A673 (cell line): ENCODE data around the gene RGS2. TPM values are rescaled to one million over a fixed set of nuclear protein-coding genes. Genes with fewer than 3 reads are reported as not detected.

Source experiments
- BruUV-seq: library from RNA; stranded (reverse); fragments of 400-500 nt; replicated peaks from 2 replicates; lab custom pipeline; 2021; lab: Mats Ljungman, UMichigan
- CTCF ChIA-PET: fragments of 300-600 bp; sonication (Branson Sonifier 250); formaldehyde crosslinking; loops from one replicate; lab custom pipeline; 2022; ENCODE audit warnings: antibody characterized with exemption; lab: Charles Lee
- POLR2A ChIA-PET: fragments of 300-600 bp; sonication (Branson Sonifier 250); formaldehyde crosslinking; loops from one replicate; lab custom pipeline; 2022; ENCODE audit warnings: antibody characterized with exemption; ENCODE audit not compliant: low non-redundant PET; lab: Charles Lee
- DNase-seq: peaks from one replicate; pipeline ENCODE4 v3.0.0-alpha.2; 2015; ENCODE audit warnings: low spot score
- H3K27ac ChIP-seq: fragments of 200-600 bp; sonication (generic); 2 replicates; pipeline ENCODE4 v1.5.1; 2016; ENCODE audit warnings: mixed run types, low read depth, mild to moderate bottlenecking, mixed read lengths, antibody characterized with exemption, low read length; ENCODE audit not compliant: poor library complexity, severe bottlenecking
- H3K27me3 ChIP-seq: fragments of 200-600 bp; sonication (generic); replicated peaks from 2 replicates; pipeline ENCODE4 v1.6.1; 2017; ENCODE audit warnings: mixed run types, low read depth, mild to moderate bottlenecking, mixed read lengths, antibody characterized with exemption, low read length; ENCODE audit not compliant: insufficient read depth, poor library complexity
- H3K36me3 ChIP-seq: fragments of 200-600 bp; sonication (generic); 2 replicates; pipeline ENCODE4 v1.6.1; 2016; ENCODE audit warnings: mixed run types, mild to moderate bottlenecking, mixed read lengths, antibody characterized with exemption, low read length; ENCODE audit not compliant: insufficient read depth, poor library complexity, severe bottlenecking
- H3K4me1 ChIP-seq: fragments of 200-600 bp; sonication (generic); 2 replicates; pipeline ENCODE4 v1.6.1; 2017; ENCODE audit warnings: mixed run types, mild to moderate bottlenecking, mixed read lengths, antibody characterized with exemption, low read length; ENCODE audit not compliant: insufficient read depth, poor library complexity, severe bottlenecking
- H3K4me3 ChIP-seq: fragments of 200-600 bp; sonication (generic); 2 replicates; pipeline ENCODE4 v1.5.1; 2016; ENCODE audit warnings: low read depth, mixed run types, mild to moderate bottlenecking, mixed read lengths, low read length; ENCODE audit not compliant: poor library complexity, severe bottlenecking
- H3K9me3 ChIP-seq: fragments of 200-600 bp; sonication (generic); 2 replicates; pipeline ENCODE4 v1.6.1; 2016; ENCODE audit warnings: mixed run types, low read depth, mild to moderate bottlenecking, mixed read lengths, antibody characterized with exemption, low read length; ENCODE audit not compliant: poor library complexity, severe bottlenecking
- CTCF ChIP-seq: fragments of 300-800, 200-600 bp; sonication (generic); conservative IDR thresholded peaks from 2 replicates; pipeline ENCODE4 v1.5.1; 2017; ENCODE audit warnings: low read depth, mild to moderate bottlenecking, antibody characterized with exemption, low read length, moderate library complexity, mixed read lengths
- EZH2 ChIP-seq: fragments of 200-600 bp; sonication (generic); IDR thresholded peaks from 2 replicates; pipeline ENCODE4 v1.6.1; 2017; ENCODE audit warnings: borderline replicate concordance, low read depth, mild to moderate bottlenecking, mixed read lengths, antibody characterized with exemption, low read length; ENCODE audit not compliant: poor library complexity, severe bottlenecking
- intact Hi-C: fragments of 100-400 bp; cut with micrococcal nuclease; formaldehyde crosslinking; loops from one replicate; pipeline ENCODE4 v1.10.0; 2022; ENCODE audit not compliant: unreplicated experiment
- total RNA-seq: library from RNA; stranded (reverse); gene quantifications from 2 replicates; pipeline ENCODE4 v1.2.3, GENCODE V29; 2021

The RGS2 gene
- total RNA-seq, 1 experiment from 2014 or later = 24.7 TPM

- H3K4me3 ChIP-seq = no peak overlapping the region
- H3K27me3 ChIP-seq = no peaks in the 10 kb centered on the region
- ChIA-PET CTCF (no interaction called here), POLR2A (no interaction called here)
- intact Hi-C loops = no loop called here
- no peak for TF ChIP-seq CTCF
- no peak for TF ChIP-seq EZH2
- H3K9me3 ChIP-seq = no peaks in the 10 kb centered on the region
- no TSS peak for BruUV-seq
- no peak overlapping the region for H3K27ac ChIP-seq
- DNase-seq = no peak
- H3K4me1 ChIP-seq = peaks cover 15% of the 10 kb centered on the region
- no peaks in the 10 kb centered on the region for H3K36me3 ChIP-seq
Measured at GRCh38 chr1:192786576-192786975, 22.3 kb upstream of the RGS2 start.

GRCh38 chr1:192787914-192788585, 20.8 kb upstream of the RGS2 start:
- ChIA-PET POLR2A (interaction anchor here (0.6 kb wide), 1 partner anchor 65 kb away, joined by 4 read pairs; no protein-coding TSS in a partner anchor), CTCF (no interaction called here)
- no peaks in the 10 kb centered on the region for H3K9me3 ChIP-seq
- H3K4me3 ChIP-seq = no peak overlapping the region
- BruUV-seq = no TSS peak
- intact Hi-C loops = no loop called here
- DNase-seq = peak; percentile 92
- H3K36me3 ChIP-seq = no peaks in the 10 kb centered on the region
- H3K4me1 ChIP-seq = peaks cover 15% of the 10 kb centered on the region
- H3K27me3 ChIP-seq = no peaks in the 10 kb centered on the region
- peak overlapping the region; percentile 12 for H3K27ac ChIP-seq
- TF ChIP-seq CTCF (no peak), EZH2 (no peak)

GRCh38 chr1:192789871-192790270, 19.0 kb upstream of the RGS2 start:
- Histone ChIP-seq H3K36me3 (no peaks in the 10 kb centered on the region), H3K27me3 (no peaks in the 10 kb centered on the region), H3K4me3 (no peak overlapping the region), H3K27ac (no peak overlapping the region), H3K4me1 (peaks cover 20% of the 10 kb centered on the region), H3K9me3 (no peaks in the 10 kb centered on the region)
- ChIA-PET CTCF (no interaction called here), POLR2A (no interaction called here)
- BruUV-seq = no TSS peak
- TF ChIP-seq EZH2 = no peak
- no peak for TF ChIP-seq CTCF
- intact Hi-C loops = no loop called here
- DNase-seq = no peak
